Fibroblast of the conjunctiva (primary cell): ENCODE results near the gene ACBD6.
A peak's percentile ranks its signal among the peaks of the same experiment; 100 is the strongest.

ENCODE experiments used
- DNase-seq: peaks from one replicate; pipeline ENCODE4 v3.0.0-alpha.2; 2010; ENCODE audit warnings: low read depth

The ACBD6 gene

GRCh38 chr1:180255536-180256340 lies 246.6 kb downstream of the ACBD6 start:
- DNase-seq, result no peak

GRCh38 chr1:180254854-180255253 lies 247.5 kb downstream of the ACBD6 start:
- DNase-seq, result no peak

GRCh38 chr1:180254496-180254819 lies 247.9 kb downstream of the ACBD6 start:
- DNase-seq, result no peak

- no peak for DNase-seq
Measured at GRCh38 chr1:180253585-180254495, 248.5 kb downstream of the ACBD6 start.

- DNase-seq, result peak; percentile 53
Measured at GRCh38 chr1:180252638-180253536, 249.5 kb downstream of the ACBD6 start.

GRCh38 chr1:180251526-180252305 lies 250.7 kb downstream of the ACBD6 start:
- no peak for DNase-seq

GRCh38 chr1:180250883-180251509 lies 251.4 kb downstream of the ACBD6 start:
- no peak for DNase-seq

- no peak for DNase-seq
Measured at GRCh38 chr1:180250499-180250770, 251.9 kb downstream of the ACBD6 start.

- no peak for DNase-seq
Measured at GRCh38 chr1:180249725-180250498, 252.5 kb downstream of the ACBD6 start.

GRCh38 chr1:180248731-180249681 lies 253.4 kb downstream of the ACBD6 start:
- DNase-seq, result no peak

- no peak for DNase-seq
Measured at GRCh38 chr1:180248176-180248575, 254.2 kb downstream of the ACBD6 start.

GRCh38 chr1:180247580-180247979 lies 254.8 kb downstream of the ACBD6 start:
- no peak for DNase-seq

GRCh38 chr1:180247061-180247460 lies 255.3 kb downstream of the ACBD6 start:
- no peak for DNase-seq

- DNase-seq, result no peak
Measured at GRCh38 chr1:180246579-180246978, 255.8 kb downstream of the ACBD6 start.

- no peak for DNase-seq
Measured at GRCh38 chr1:180244840-180245239, 257.5 kb downstream of the ACBD6 start.

- DNase-seq, result no peak
Measured at GRCh38 chr1:180243517-180244221, 258.7 kb downstream of the ACBD6 start.

- no peak for DNase-seq
Measured at GRCh38 chr1:180241716-180242544, 260.4 kb downstream of the ACBD6 start.
